ENCODE measurements around the gene PRICKLE1.

Gene PRICKLE1

DNA sequence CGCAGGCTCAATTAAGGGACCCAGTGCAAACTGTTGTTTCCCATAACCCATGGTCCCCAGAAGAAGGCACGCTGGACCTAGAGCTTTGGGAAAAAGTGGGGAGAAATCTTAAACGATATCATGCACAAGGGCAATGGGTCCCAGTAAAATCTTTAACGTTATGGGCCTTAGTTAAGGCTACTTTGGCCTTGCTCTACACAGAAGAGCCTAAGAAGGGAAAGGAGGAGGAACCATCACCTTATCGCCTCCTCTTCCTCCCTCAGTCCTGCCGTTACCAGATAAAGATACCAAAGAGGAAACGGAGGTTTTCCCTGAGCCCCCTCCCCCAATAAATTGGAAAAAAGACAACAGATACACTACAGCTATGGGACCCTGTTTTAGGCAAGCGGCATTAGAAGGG lies 146.7 kb downstream of the PRICKLE1 start:
- H3K36me3 ChIP-seq: peaks cover 19 to 50% (median 34%) of the 10 kb centered on the region in 3 donors

GRCh38 chr12:42442311-42442759 lies 147.2 kb downstream of the PRICKLE1 start:
- Histone ChIP-seq H3K4me1 (peaks cover 0 to 3% (median 1%) of the 10 kb centered on the region in 4 donors), H3K36me3 (peaks cover 19 to 50% (median 34%) of the 10 kb centered on the region in 3 donors), H3K27ac (no peak overlapping the region), H3K27me3 (no peaks in the 10 kb centered on the region), H3K9me3 (no peaks in the 10 kb centered on the region), H3K4me3 (no peak overlapping the region)
- intact Hi-C loops (cut with DNase I; ENCODE audit: low total_unique reads): no loop called here
- DNase-seq: no peak
- TF ChIP-seq, protein P1, sequence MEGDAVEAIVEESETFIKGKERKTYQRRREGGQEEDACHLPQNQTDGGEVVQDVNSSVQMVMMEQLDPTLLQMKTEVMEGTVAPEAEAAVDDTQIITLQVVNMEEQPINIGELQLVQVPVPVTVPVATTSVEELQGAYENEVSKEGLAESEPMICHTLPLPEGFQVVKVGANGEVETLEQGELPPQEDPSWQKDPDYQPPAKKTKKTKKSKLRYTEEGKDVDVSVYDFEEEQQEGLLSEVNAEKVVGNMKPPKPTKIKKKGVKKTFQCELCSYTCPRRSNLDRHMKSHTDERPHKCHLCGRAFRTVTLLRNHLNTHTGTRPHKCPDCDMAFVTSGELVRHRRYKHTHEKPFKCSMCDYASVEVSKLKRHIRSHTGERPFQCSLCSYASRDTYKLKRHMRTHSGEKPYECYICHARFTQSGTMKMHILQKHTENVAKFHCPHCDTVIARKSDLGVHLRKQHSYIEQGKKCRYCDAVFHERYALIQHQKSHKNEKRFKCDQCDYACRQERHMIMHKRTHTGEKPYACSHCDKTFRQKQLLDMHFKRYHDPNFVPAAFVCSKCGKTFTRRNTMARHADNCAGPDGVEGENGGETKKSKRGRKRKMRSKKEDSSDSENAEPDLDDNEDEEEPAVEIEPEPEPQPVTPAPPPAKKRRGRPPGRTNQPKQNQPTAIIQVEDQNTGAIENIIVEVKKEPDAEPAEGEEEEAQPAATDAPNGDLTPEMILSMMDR (IDR thresholded peaks at IDR 0.05): no peak

More for the DNA sequence above, 146.7 kb downstream of the PRICKLE1 start:
- H3K27ac ChIP-seq: no peak overlapping the region
- H3K4me3 ChIP-seq: no peak overlapping the region
- TF ChIP-seq, protein P1 (IDR thresholded peaks at IDR 0.05): no peak
- intact Hi-C loops (cut with DNase I; ENCODE audit: low total_unique reads): no loop called here
- DNase-seq: no peak
- peaks cover 0 to 7% (median 3%) of the 10 kb centered on the region in 4 donors for H3K4me1 ChIP-seq
- no peaks in the 10 kb centered on the region for H3K27me3 ChIP-seq
- no peaks in the 10 kb centered on the region for H3K9me3 ChIP-seq

- no peaks in the 10 kb centered on the region for H3K9me3 ChIP-seq
- intact Hi-C loops (cut with DNase I; ENCODE audit: low total_unique reads): no loop called here
- no peaks in the 10 kb centered on the region for H3K27me3 ChIP-seq
- no peaks in the 10 kb centered on the region for H3K4me1 ChIP-seq
- H3K27ac ChIP-seq: no peak overlapping the region
- H3K4me3 ChIP-seq: no peak overlapping the region
- TF ChIP-seq, protein P1 (IDR thresholded peaks at IDR 0.05): no peak
- peaks cover 19 to 35% (median 34%) of the 10 kb centered on the region in 3 donors for H3K36me3 ChIP-seq
- no peak for DNase-seq
Observed at GRCh38 chr12:42440608-42441007, 148.9 kb downstream of the PRICKLE1 start.

- H3K4me3 ChIP-seq: no peak overlapping the region
- no peaks in the 10 kb centered on the region for H3K36me3 ChIP-seq
- TF ChIP-seq, protein P1 (IDR thresholded peaks at IDR 0.05): no peak
- intact Hi-C loops (cut with DNase I; ENCODE audit: low total_unique reads): no loop called here
- DNase-seq: no peak
- H3K4me1 ChIP-seq: no peaks in the 10 kb centered on the region
- H3K27ac ChIP-seq: no peak overlapping the region
- no peaks in the 10 kb centered on the region for H3K27me3 ChIP-seq
- no peaks in the 10 kb centered on the region for H3K9me3 ChIP-seq
Observed at GRCh38 chr12:42432517-42433140, 156.9 kb downstream of the PRICKLE1 start.

GRCh38 chr12:42428850-42429249 lies 160.7 kb downstream of the PRICKLE1 start:
- intact Hi-C loops (cut with DNase I; ENCODE audit: low total_unique reads): no loop called here
- H3K36me3 ChIP-seq: no peaks in the 10 kb centered on the region
- no peak for DNase-seq
- H3K27ac ChIP-seq: no peak overlapping the region
- TF ChIP-seq, protein P1 (IDR thresholded peaks at IDR 0.05): no peak
- H3K4me3 ChIP-seq: no peak overlapping the region
- H3K27me3 ChIP-seq: no peaks in the 10 kb centered on the region
- H3K9me3 ChIP-seq: no peaks in the 10 kb centered on the region
- peaks cover 0 to 4% (median 0%) of the 10 kb centered on the region in 4 donors for H3K4me1 ChIP-seq
